AG04449 (cell line): ENCODE measurements around the gene ZNF735.
"Not testable (repeated sequence)": the region's sequence is repeated elsewhere in the genome, so short reads cannot be mapped to it uniquely, and the experiment has no call there.

ENCODE experiments used
- CTCF ChIA-PET: fragments of 350-600 bp; formaldehyde crosslinking; extraction: SDS; loops from one replicate; lab custom pipeline; 2021; ENCODE audit warnings: antibody characterized with exemption; lab: Yijun Ruan, JAX
- POLR2A ChIA-PET: fragments of 400-600, 350-600 bp; formaldehyde crosslinking; extraction: SDS; loops from one replicate; lab custom pipeline; 2020; ENCODE audit warnings: antibody characterized with exemption, inconsistent platforms; lab: Yijun Ruan, JAX
- DNase-seq: peaks from one replicate; pipeline ENCODE4 v3.0.0-alpha.2; 2010; ENCODE audit warnings: low read depth, low spot score
- H3K4me3 ChIP-seq: 2 replicates; pipeline ENCODE4 v1.5.1; 2011; ENCODE audit warnings: low read depth, mild to moderate bottlenecking, control low read depth, low read length
- CTCF ChIP-seq: IDR thresholded peaks from one replicate; pipeline ENCODE4 v1.5.1; 2011; ENCODE audit warnings: mild to moderate bottlenecking, moderate library complexity, low read length, control low read depth, inconsistent platforms; ENCODE audit not compliant: insufficient read depth; ENCODE audit errors: missing control alignments

The ZNF735 gene

DNA sequence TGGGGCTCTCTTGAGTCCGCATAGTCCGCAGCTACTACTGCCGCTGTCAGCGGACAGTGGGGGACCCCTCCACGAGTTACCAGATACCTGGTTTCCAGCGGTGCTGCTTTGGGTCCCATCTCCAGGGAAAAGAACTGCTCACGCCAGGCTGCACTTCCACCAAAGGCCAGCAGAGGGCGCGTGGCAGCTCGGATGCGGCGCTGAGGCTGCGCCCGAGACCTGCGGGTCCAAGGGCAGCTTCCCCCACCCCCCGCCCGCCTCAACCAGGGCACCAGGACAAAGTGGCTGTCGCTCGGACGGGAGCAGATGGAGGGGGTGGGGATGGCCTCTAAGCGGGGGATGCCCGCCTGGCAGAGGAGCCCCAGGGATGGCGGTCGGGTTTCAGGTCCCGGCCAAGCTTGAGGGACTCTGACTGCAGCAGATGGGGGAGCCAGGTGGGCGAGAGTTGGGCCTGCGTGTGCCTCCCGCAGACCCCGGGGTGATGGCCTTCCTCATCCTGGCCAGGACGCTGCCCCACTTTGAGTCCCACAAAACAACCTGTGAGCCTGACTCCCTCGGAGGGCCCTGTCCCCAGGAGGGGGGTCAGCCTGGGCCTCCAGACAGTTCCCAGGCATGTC is 23.8 kb upstream of the ZNF735 start:
- H3K4me3 ChIP-seq: no peak overlapping the region
- ChIA-PET CTCF (no interaction called here), POLR2A (no interaction called here)
- DNase-seq: no peak
- TF ChIP-seq CTCF: no peak

DNA sequence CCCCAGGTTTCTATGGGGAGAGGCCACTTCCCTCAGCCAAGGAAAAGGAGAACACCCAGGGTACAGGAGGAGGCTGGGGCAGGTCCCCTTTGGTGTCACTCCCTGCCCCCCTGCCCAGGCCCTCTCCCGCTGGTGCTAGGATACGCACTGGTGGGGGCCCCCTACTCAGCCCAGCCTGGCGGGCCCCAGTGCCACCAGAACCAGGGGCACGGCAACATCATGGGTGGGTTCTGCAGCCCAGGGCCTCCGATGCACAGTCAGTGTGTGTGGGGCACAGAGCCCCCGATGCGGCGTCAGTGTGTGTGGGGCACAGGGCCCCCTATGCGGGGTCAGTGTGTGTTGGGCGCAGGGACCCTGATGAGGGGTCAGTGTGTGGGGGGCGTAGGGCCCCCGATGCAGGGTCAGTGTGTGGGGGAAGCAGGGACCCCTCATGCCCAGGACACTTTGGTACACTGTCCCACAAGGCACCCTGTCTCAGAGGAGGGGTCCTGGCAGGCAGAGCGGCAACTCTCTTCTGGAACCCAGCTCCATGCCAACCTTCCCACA is 23.1 kb upstream of the ZNF735 start:
- H3K4me3 ChIP-seq: no peak overlapping the region
- no peak for TF ChIP-seq CTCF
- ChIA-PET POLR2A (no interaction called here), CTCF (no interaction called here)
- DNase-seq: no peak

- CTCF ChIA-PET: no interaction called here
- no peak overlapping the region for H3K4me3 ChIP-seq
- no peak for TF ChIP-seq CTCF
- POLR2A ChIA-PET: no interaction called here
- DNase-seq: no peak
Observed at GRCh38 chr7:64184376-64184775, 22.6 kb upstream of the ZNF735 start.

GRCh38 chr7:64187408-64187807 is 19.6 kb upstream of the ZNF735 start:
- ChIA-PET POLR2A (no interaction called here), CTCF (no interaction called here)
- no peak for DNase-seq

GRCh38 chr7:64192148-64192704 is 14.8 kb upstream of the ZNF735 start:
- DNase-seq: no peak
- CTCF ChIA-PET: no interaction called here
- H3K4me3 ChIP-seq: no peak overlapping the region
- TF ChIP-seq CTCF: no peak
- POLR2A ChIA-PET: no interaction called here

More at GRCh38 chr7:64187408-64187807, 19.6 kb upstream of the ZNF735 start:
- H3K4me3 ChIP-seq: no peak overlapping the region
- no peak for TF ChIP-seq CTCF

DNA sequence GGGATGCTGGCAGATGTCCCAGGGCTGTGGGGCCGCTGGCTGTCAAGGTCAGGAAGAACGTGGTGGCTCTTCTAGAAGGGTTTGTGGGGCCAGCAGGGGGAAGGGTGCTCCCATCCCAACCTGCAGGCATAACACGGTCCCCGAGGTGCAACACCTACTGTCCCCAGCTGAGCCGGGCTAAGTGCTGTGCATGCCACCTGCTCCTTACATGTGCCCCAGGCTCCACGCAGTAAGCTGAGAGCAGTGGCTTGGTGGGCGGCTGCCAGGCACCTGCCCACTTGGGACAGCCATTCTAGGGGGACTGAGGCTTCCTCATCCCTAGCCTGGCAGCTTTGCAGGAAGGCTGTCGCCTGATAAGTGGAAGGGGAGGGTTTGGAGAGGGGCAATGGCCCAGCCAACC is 14.2 kb upstream of the ZNF735 start:
- no peak for TF ChIP-seq CTCF
- ChIA-PET CTCF (no interaction called here), POLR2A (no interaction called here)
- no peak for DNase-seq
- no peak overlapping the region for H3K4me3 ChIP-seq

DNA sequence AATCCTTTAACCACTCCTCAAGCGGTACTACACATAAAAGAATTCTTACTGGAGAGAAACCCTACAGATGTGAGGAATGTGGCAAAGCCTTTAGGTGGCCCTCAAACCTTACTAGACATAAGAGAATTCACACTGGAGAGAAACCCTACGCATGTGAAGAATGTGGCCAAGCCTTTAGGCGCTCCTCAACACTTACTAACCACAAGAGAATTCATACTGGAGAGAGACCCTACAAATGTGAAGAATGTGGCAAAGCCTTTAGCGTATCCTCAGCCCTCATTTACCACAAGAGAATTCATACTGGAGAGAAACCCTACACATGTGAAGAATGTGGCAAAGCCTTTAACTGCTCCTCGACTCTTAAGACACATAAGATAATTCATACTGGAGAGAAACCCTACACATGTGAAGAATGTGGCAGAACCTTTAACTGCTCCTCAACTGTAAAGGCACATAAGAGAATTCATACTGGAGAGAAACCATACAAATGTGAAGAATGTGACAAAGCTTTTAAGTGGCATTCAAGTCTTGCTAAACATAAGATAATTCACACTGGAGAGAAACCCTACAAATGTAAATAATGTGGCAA is 12.8 kb downstream of the ZNF735 start:
- CTCF ChIA-PET, DNase-seq, H3K4me3 ChIP-seq, POLR2A ChIA-PET: not testable (repeated sequence)
